ENCODE measurements around the gene MFSD8.
"Not testable (repeated sequence)": the region's sequence is repeated elsewhere in the genome, so short reads cannot be mapped to it uniquely, and the experiment has no call there.

Gene MFSD8, protein sequence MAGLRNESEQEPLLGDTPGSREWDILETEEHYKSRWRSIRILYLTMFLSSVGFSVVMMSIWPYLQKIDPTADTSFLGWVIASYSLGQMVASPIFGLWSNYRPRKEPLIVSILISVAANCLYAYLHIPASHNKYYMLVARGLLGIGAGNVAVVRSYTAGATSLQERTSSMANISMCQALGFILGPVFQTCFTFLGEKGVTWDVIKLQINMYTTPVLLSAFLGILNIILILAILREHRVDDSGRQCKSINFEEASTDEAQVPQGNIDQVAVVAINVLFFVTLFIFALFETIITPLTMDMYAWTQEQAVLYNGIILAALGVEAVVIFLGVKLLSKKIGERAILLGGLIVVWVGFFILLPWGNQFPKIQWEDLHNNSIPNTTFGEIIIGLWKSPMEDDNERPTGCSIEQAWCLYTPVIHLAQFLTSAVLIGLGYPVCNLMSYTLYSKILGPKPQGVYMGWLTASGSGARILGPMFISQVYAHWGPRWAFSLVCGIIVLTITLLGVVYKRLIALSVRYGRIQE

DNA sequence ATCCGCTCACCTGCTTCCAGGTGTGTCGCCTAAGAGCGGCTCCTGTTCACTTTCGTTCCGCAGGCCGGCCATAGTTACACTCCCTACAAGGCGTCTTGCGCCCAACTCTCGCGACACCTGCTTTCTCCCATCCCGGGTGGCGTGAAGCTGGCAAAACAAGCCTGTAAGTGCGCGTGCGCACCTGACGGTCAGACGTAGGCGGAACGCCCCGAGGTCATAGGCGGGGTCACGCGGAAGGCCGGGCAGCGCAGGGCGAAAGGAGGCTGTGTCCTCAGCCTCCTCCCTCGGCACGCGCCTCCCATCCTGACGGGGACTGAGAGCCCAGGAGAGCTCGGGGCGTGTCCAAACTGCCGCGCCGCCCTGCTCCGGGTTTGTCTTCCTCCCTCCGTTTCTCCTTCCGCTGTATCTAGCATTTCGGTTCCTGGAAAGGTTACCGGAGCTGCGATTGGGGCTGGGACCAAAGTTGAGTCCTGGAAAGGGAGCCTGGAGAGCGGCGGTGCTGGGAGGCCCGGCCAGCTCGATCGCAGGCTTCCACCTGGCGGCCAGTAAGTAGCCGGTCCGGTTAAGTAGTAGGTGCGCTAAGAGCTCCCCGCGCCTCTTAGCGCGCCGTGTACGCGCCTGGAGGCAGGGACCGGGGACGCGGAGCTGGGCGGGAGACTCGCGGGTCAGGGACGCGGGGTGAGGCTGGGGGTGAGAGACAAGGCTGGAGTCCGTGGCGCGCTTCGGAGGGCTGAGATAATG, at the start of gene MFSD8, which contains the start of gene ABHD18:
Gene MFSD8 (minus strand): TSS at position 112 of the 741 bp plus-strand sequence. CDS start 40 bp downstream, at position 72.
Gene ABHD18 (plus strand): TSS at position 345 of the 741 bp plus-strand sequence. CDS start 17,550 bp downstream, outside the sequence.
- DNase-seq (ENCODE audit: low read depth) = peak; percentile 98

DNA sequence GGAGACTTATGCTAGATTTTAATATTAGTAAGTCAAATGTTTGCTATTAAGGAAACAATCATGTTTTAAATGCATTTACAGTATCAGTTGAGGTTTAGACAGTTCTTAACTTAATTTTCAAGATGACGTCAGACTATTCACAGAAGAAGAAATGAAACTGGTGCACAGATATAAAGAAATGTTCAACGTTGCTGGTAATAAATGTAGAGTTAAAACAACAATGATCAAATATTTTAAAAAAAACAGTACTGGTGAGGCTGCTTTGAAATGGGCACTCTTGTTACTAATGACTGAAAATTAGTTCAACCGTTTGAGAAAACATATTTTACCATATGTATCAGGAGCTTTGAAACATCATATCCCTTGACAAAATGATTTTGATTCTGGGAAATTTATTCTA, 44.5 kb upstream of the MFSD8 start:
- DNase-seq (ENCODE audit: low read depth) = no peak

DNA sequence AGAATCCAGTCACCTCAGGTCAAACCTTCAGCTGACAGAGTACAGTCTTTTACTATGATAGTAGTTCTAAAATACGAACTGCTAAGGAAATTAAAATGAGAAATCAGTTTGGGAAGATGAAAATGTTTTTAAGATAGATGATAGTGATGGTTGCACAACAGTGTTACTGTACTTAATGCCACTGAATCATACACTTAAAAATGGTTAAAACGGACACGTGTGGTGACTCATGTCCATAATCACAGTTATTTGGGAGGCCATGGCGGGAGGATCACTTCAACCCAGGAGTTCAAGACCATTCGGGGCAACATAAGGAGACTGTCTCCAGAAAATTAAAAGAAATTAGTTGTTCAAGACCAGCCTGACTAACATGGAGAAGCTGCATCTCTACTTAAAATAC, 41.6 kb upstream of the MFSD8 start:
- peak; percentile 62 for DNase-seq (ENCODE audit: low read depth)

DNA sequence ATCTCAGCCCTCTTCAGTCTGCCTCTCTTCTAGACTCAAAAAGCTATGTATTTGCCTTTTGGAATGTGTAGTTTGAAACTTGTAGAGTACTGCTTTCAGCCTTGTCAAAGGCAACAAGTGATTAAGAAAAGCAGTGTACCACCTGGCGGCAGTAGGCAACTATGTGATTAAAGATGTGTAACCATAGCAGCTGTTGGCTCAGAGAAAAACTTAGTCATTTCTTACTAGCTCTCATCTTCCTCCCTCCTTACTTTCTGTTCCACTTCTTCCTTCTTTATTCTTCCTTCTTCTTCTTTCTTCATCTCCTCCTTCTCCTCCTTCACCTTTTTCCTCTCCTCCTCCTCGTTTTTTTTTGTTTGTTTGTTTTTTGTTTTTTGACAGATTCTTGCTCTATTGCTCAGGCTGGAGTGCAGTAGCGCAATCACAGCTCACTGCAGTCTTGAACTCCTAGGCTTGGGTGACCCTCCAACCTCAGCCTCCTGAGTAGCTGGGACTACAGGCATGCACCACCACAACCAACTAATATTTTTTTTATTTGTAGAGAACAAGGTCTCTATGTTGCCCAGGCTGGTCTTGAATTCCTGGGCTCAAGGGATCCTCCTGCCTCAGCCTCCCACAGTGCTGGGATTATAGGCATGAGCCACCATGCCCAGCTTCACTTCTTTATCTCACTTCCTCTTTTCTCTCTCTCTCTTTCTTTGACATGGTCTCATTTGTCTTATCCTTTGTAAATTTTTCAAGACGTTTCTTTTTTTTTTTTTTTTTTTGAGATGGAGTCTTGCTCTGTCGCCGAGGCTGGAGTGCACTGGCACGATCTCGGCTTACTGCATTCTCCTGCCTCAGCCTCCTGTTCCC, 32.8 kb upstream of the MFSD8 start:
- peak; percentile 73 for DNase-seq (ENCODE audit: low read depth)

DNA sequence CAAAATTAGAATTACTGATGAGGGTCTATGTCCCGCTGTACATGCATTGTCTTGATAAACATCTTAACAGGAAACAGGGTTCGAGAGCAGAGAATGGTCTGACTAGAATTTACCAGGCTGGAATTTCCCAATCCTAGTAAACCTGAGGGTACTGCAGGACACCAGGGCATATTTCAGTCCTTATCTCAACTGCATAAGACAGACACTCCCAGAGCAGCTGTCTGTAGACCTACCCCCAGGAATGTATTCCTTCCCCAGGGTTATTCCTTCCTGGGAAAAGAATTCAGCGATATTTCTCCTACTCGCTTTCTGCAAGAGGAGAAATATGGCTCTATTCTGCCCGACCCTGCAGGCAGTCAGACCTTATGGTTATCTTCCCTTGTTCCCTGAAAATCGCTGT, 31.5 kb upstream of the MFSD8 start:
- not testable (repeated sequence) for DNase-seq (ENCODE audit: low read depth)

DNA sequence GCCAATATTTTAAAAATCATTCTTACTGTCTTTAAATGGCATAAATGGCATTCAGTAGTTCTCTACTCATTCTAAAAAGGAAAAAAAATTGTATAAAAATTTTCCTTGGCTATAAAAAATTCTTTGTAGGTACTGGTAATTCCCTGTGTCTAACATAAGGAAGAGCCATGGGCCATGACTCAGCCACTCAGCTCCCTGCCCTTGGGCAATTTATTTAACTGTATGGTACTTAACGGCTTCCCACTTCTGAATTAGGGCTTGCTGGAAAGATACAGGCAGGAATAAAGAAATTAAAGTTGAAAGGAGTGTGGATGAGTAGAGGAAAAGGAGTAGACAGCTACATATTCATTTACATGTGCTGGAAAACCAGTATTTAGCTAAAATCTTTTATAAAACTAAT, 30.8 kb upstream of the MFSD8 start:
- DNase-seq (ENCODE audit: low read depth) = peak; percentile 88

DNA sequence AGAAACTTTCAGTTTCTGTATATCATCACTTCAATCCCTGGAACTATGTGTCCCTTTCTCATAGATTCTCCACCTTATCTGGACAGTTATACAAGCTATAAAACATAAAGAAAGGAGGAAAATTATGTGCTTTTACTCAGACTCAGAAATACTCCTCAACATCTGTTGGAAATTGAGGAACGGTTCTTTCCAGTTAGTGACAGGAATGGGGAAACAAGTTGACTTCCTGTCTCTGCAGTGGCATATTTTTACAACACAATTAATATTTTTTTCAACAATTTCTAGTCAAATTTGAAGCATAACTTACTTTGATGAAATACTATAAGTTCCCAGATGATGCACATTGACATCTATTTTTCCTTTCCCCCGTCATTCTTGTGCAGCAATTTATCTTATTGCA, 28.2 kb upstream of the MFSD8 start:
- DNase-seq (ENCODE audit: low read depth) = no peak

DNA sequence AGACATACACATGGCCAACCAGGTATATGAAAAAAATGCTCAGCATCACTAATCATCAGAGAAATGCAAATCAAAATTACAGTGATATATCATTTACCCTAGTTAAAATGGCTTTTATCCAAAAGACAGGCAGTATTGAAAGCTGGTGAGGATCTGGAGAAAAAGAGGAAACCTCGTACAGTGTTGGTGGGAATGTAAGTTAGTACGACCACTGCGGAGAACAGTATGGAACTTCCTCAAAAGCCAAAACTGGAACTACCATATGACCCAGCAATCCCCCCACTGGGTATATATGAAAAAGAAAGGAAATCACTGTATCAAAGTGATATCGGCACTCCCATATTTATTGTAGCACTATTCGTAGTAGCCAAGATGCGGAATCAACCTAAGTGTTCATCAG, 23.7 kb upstream of the MFSD8 start:
- no peak for DNase-seq (ENCODE audit: low read depth)

DNA sequence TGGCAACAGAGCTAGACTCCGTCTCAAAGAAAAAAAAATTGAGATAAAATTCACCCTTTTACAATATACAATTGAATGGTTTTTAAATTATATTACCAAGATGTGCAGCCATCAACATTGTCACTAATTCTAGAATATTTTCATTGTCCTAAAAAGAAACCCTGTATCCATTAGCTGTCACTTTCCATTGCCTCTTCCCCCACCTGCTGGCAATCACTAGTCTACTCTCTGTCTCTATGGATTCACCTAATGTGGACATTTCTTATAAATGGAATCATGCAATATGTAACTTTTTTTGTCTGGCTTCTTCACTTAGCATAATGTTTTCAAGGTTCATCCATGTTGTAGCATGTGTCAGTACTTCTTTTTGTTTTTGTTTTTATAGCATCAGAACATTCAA, 21.0 kb upstream of the MFSD8 start:
- DNase-seq (ENCODE audit: low read depth) = no peak

DNA sequence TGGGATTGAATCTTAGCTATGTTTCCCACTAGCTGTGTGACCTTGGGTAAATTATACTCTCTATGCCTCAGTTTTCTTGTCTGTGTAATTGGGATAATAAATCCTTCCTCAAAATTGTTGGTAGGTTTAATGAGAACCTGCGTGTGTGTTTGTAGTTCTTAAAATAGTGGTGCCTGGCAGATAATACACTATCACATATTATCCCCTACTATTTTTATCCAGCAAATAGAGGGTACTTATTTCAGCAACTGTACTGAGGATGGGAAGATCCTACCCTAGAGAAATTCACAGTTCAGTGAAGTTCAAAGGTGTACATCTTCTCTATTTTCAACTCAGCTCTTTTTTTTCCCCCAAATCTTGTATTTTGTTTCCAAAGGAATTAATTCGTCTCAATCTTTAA, 17.5 kb upstream of the MFSD8 start:
- no peak for DNase-seq (ENCODE audit: low read depth)

DNA sequence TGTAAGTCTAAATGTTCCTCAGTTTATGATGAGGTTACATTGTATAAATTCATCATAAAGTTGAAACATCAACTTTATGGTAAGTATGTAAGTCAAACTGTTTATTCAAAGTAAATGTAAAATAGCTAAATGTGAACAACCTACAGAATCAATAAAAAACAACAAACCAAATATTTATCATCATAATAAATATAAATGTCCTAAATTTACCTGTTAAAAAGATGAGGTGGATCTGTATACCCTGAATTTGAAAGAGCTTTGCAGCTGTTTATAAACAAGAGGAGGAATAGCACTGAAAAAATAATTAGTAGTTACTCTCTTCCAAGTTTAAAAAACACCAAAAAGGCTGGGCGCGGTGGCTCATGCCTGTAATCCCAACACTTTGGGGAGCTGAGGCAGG, 14.0 kb upstream of the MFSD8 start:
- DNase-seq (ENCODE audit: low read depth) = no peak

DNA sequence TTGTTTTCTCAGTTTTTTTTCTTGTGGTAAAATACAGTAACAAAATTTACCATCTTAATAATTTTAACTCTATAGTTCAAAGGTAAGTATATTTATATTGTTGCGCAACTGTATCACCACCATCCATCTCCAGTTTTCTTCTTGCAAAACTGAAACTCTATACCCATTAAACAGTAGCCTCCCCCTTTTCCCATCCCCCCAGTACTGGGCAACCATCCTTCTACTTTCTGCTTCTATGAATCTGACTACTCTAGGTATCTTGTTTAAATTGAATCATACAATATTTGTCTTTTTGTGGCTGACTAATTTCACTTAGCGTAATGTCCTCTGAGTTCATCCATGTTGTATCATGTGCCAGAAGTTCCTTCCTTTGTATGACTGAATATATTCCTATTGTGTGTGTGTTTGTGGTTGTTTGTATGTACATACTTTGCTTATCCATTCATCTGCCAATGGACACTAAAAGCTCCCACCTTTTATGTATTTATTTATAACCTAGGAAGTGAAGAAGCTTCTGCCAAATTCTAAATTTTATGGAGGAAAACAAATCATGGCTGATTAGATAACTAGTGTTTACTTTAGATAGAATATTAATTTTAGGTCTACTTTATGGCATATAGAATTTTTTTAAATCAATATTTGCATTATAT, 10.3 kb upstream of the MFSD8 start:
- peak; percentile 50 for DNase-seq (ENCODE audit: low read depth)

DNA sequence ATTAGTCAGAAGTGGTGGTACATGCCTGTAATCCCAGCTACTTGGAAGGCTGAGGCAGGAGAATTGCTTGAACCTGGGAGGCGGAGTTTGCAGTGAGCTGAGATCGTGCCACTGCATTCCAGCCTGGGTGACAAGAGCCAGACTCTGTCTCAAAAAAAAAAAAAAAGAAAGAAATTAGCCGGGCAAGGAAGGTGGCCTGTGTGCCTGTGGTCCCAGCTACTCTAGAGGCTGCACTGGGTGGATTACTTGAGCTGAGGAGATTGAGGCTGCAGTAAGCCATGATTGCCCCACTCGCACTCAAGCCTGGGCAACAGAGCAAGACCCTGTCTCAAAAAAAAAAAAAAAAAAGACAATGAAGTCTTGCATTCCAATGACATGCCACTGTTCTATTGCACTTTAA, 6.0 kb upstream of the MFSD8 start:
- not testable (repeated sequence) for DNase-seq (ENCODE audit: low read depth)

DNA sequence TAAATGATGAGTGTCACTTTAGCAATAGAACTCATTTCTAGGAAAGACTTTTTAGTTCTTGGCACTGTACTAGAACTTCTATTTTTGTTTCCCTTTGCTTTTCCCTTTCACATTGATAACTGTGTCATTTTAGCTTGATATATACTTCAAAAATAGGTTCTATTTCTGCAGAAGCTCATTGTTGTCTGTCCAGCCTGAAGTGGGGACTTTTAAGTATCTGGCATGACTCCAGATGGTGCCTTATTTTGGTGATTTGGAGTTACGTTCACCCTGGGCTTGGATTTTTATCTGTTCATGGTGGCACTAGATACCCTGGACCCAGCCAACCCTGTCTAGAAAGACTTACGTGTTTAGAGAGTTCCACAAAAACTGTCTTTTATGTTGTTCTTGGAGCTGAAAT, 3.6 kb upstream of the MFSD8 start:
- DNase-seq (ENCODE audit: low read depth) = no peak

DNA sequence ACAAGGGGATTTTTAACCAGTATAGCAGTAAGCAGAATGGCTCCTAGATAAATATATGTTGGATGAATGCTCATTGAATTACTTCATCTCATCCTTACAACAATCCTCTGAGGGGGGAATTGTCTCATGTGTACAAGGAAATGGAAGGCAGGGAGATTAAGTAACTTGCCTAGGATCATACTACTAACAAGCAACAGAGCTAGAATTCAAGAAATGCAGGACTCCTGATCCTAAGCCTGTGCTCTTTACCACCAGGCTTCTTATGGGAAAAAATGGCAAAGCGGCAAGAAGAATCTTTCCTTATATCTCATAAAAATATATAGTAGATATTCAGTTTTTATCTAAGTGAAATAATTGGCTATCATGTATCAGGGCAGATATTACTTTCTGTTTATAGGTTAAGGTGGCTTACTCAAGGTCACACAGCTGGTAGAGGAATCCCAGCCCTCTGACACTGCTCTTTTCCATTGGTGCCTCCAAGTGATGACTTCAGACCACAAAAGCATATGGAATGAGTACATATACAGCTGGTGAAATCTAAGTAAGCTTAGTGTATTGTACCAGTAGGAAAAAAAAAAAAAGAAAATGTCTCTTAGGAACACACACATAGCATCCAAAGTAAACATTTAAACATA, 2.3 kb upstream of the MFSD8 start:
- DNase-seq (ENCODE audit: low read depth) = peak; percentile 25

DNA sequence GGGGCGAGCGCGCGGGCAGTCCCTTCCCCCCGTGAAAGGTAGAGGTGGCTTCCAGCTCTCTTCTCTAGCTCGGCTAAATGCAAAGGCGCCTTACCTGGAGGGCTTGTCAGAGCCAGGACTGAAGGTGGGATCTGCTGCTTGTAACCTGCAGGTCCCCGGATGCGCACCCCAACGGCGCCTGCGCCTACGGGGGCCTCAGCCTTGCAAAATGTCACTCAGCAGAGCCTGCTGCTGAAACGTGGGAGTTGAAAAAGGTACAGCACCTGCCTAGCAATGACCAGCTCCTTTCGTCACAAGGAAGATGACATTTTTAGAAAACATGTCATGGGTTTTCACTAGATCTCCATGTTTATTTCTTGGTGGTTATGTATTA, 816 bp upstream of the MFSD8 start:
- peak; percentile 36 for DNase-seq (ENCODE audit: low read depth)

DNA sequence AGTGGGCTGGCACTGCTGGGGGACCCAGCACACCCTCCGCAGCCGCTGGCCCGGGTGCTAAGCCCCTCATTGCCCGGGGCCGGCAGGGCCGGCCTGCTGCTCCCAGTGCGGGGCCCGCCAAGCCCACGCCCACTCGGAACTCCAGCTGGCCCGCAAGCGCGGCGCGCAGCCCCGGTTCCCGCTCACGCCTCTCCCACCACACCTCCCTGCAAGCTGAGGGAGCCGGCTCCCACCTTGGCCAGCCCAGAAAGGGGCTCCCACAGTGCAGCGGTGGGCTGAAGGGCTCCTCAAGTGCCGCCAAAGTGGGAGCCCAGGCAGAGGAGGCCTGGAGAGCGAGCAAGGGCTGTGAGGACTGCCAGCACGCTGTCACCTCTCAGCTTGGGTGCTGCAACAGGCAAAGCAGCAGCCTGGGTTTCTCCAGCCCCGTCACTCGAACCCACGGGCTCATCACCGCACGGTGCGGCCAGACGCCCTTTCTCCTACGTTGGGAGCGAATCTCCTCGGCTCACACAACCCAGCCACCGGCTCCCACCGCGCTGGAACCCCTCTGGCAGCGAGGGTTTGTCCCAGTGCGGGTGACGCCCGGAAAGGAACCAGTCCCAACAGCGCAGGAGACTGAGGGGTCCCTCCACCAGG, 429 bp downstream of the MFSD8 start:
- DNase-seq (ENCODE audit: low read depth) = not testable (repeated sequence)

DNA sequence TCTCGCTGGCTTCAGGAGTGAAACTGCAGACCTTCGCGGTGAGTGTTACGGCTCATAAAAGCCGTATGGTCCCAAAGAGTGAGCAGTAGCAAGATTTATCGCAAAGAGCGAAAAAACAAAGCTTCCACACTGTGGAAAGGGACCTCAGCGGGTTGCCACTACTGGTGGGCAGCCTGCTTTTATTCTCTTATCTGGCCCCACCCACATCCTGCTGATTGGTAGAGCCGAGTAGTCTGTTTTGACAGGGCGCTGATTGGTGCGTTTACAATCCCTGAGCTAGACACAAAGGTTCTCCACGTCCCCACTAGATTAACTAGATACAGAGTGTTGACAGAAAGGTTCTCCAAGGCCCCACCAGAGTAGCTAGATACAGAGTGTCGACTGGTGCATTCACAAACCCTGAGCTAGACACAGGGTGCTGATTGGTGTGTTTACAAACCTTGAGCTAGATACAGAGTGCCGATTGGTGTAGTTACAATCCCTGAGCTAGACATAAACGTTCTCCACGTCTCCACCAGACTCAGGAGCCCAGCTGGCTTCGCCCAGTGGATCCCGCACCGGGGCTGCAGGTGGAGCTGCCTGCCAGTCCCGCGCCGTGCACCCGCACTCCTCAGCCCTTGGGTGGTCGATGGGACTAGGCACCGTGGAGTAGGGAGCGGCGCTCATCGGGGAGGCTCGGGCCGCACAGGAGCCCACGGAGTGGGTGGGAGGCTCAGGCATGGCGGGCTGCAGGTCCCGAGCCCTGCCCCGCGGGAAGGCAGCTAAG, 1.2 kb downstream of the MFSD8 start:
- DNase-seq (ENCODE audit: low read depth) = not testable (repeated sequence)

DNA sequence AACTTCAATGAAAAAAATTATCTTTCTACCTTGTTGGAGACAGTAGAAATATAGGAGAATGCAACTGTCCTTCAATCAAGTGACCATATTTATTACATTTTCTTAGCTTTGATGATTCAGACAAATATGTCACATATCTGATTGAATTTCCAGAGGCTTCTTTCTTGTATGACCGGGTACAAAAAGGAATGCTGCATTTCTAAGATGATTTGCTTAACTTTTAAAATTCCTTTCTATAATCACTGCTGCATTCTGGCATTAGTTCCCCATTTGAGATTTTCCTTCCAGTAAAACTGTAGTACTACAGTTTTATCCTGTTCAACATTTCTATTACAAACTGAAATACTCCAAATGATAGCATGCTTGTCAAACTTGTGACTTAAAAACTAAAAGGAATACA, 5.2 kb downstream of the MFSD8 start:
- no peak for DNase-seq (ENCODE audit: low read depth)

DNA sequence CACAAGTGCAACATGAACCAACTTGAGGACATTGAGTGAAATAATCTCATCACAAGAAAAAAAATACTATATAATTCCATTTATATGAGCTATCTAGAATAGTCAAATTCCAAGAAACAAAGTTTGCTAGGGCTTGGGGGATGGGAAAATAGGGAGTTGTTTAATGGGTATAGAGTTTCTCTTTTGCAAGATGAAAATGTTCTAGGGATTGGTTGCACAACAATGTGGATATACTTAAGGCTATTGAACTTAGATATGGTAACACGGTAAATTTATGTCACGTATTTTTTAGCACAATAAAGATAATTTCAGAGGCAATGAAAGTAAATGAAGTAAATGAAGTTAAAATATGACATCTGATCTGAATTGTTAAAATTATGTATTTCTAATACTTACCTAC, 7.9 kb downstream of the MFSD8 start:
- no peak for DNase-seq (ENCODE audit: low read depth)

Measured in ELR (cell line).